Testis (tissue), 2 donors: Measurements from ENCODE around the gene BACH2.

Experiments
- POLR2A ChIP-seq: fragments of 450-650 bp; IDR thresholded peaks from one replicate; pipeline ENCODE4 v1.6.1; 2017; ENCODE audit warnings: antibody characterized with exemption, mild to moderate bottlenecking, moderate library complexity
- TF ChIP-seq, protein P1 (sequence below), 3 experiments: fragments of 450-650 bp in 2 of 3; fragments of 200-600 bp in 1 of 3; sonication (generic) in 1 of 3; IDR thresholded peaks; one replicate each; pipeline ENCODE4 v1.5.1; 2016 to 2019; ENCODE audit warnings: antibody characterized with exemption in 3 of 3, mild to moderate bottlenecking in 2 of 3, moderate library complexity in 1 of 3

DNA sequence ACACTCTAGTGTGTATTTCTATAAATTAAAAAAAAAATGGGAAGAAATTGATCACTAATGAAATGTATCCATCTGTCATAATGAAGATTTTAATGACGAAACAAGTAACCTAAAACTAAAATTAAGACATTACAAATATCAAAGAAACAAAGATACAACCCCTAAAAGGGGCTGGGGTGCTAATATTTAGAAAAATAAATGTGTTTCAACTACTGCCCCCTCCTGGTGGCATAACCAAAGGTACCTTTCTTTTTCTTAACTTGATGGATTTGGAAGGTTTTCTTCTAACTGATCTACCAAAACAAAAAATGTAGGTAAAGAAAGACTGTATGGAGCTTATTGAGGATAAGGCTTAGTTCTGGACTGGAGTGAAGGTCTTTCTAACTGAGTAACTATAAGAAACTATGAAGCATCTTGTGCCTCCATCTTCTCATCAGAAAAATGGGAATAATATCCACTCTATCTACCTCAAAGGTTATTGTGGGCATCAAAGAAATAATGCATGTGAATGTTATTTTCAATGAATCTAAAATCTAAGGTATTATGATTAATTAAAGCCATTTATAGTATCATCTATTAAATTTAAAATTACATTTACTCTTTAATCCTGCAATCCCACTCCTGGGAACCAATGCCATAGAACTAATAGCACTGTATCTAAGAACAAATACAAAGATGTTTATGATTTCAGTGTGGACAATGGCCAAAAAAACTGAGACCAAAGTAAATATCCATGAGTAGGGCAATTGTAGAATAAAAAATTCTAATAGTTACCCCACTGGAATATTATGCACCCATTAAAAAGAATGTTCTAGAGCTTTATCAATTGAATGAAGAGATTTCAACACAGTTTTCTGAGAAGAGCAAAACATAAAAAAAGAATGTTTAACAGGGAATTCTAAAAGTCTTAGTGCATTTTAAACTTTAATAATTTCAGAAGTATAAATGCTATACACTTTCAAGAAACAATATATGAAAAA is 117.2 kb downstream of the BACH2 start:
- no peak for TF ChIP-seq POLR2A
- TF ChIP-seq, protein P1, sequence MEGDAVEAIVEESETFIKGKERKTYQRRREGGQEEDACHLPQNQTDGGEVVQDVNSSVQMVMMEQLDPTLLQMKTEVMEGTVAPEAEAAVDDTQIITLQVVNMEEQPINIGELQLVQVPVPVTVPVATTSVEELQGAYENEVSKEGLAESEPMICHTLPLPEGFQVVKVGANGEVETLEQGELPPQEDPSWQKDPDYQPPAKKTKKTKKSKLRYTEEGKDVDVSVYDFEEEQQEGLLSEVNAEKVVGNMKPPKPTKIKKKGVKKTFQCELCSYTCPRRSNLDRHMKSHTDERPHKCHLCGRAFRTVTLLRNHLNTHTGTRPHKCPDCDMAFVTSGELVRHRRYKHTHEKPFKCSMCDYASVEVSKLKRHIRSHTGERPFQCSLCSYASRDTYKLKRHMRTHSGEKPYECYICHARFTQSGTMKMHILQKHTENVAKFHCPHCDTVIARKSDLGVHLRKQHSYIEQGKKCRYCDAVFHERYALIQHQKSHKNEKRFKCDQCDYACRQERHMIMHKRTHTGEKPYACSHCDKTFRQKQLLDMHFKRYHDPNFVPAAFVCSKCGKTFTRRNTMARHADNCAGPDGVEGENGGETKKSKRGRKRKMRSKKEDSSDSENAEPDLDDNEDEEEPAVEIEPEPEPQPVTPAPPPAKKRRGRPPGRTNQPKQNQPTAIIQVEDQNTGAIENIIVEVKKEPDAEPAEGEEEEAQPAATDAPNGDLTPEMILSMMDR (IDR thresholded peaks at IDR 0.05): peak in 1 of 3 experiments; percentile 48
